AG04450 (cell line): ENCODE data around the gene HSPA2. TPM values are rescaled to one million over a fixed set of nuclear protein-coding genes. Genes with fewer than 3 reads are reported as not detected.
"Not testable (repeated sequence)": the region's sequence is repeated elsewhere in the genome, so short reads cannot be mapped to it uniquely, and the experiment has no call there.

Experiments
- CTCF ChIA-PET: fragments of 300-600, 350-600 bp; formaldehyde crosslinking; extraction: SDS; loops from one replicate; lab custom pipeline; 2022; ENCODE audit warnings: antibody characterized with exemption, inconsistent platforms; lab: Charles Lee
- POLR2A ChIA-PET: fragments of 350-600 bp; formaldehyde crosslinking; extraction: SDS; loops from one replicate; lab custom pipeline; 2021; ENCODE audit warnings: antibody characterized with exemption, inconsistent platforms; lab: Yijun Ruan, JAX
- DNase-seq: peaks from one replicate; pipeline ENCODE4 v3.0.0-alpha.2; 2011; ENCODE audit warnings: low read depth, low spot score
- H3K27ac ChIP-seq: one replicate; pipeline ENCODE4 v1.5.1; 2012; ENCODE audit warnings: low read depth, low read length, control low read depth
- H3K27me3 ChIP-seq: one replicate; pipeline ENCODE4 v1.6.0; 2012; ENCODE audit warnings: low read length; ENCODE audit not compliant: control insufficient read depth, insufficient read depth
- H3K4me3 ChIP-seq: 2 replicates; pipeline ENCODE4 v1.5.1; 2011; ENCODE audit warnings: mild to moderate bottlenecking, low read depth, low read length, control low read depth
- H3K9me3 ChIP-seq: 2 replicates; pipeline ENCODE4 v1.5.1; 2012; ENCODE audit warnings: low read length; ENCODE audit not compliant: control insufficient read depth, insufficient read depth
- CTCF ChIP-seq: IDR thresholded peaks from 2 replicates; pipeline ENCODE4 v1.5.1; 2011; ENCODE audit warnings: low read depth, low read length, control low read depth, inconsistent platforms
- polyA plus RNA-seq: library from polyadenylated mRNA; depleted of rRNA; stranded (reverse); fragments of >200 nt; gene quantifications from 2 replicates; pipeline ENCODE4 v1.2.3, GENCODE V29; 2011

The HSPA2 gene
- polyA plus RNA-seq, 1 experiment = 18.2 TPM

GRCh38 chr14:64563696-64564095 lies 23.2 kb downstream of the HSPA2 start:
- CTCF ChIA-PET = no interaction called here
- TF ChIP-seq CTCF = no peak
- H3K27me3 ChIP-seq = no peaks in the 10 kb centered on the region
- POLR2A ChIA-PET = interaction anchor here (0.7 kb wide), 1 partner anchor 16 kb away, joined by 3 read pairs; no protein-coding TSS in a partner anchor
- no peak overlapping the region for H3K4me3 ChIP-seq
- no peak overlapping the region for H3K27ac ChIP-seq
- H3K9me3 ChIP-seq = no peaks in the 10 kb centered on the region
- no peak for DNase-seq

DNA sequence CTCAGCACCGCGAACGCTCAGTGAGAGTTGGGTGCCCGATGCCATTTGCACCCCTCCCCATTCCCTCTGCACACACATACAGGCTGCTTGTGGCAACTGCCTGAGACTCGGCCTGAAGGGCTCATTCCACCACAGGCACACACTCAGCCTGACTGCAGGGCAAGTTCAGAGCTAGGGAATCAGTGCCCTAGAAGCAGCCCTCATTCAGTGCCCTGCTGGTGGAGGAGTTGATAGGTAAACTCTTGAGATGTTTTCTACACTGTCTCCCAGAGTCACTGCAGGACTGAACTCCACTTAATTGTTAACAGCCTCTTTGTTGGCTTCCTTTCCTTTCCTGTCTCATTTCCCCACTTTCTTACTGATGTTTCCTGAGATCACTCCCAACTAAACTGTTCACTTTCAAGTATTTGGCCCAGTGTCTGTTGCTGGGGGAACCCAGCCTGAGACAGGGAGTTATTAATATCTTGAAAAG lies 26.1 kb downstream of the HSPA2 start:
- CTCF ChIA-PET = interaction anchor here (0.7 kb wide), 1 partner anchor 10 kb away, joined by 4 read pairs; no protein-coding TSS in a partner anchor
- Histone ChIP-seq H3K4me3 (no peak overlapping the region), H3K9me3 (no peaks in the 10 kb centered on the region), H3K27ac (no peak overlapping the region), H3K27me3 (no peaks in the 10 kb centered on the region)
- no peak for TF ChIP-seq CTCF
- POLR2A ChIA-PET = interaction anchor here (0.6 to 0.7 kb wide), 2 partner anchors 10 to 61 kb away, joined by 3 read pairs; no protein-coding TSS in a partner anchor
- no peak for DNase-seq

- ChIA-PET POLR2A (interaction anchor here (0.7 to 1.8 kb wide), 2 partner anchors 29 to 65 kb away, joined by 3 to 6 read pairs; partner anchors contain the start of gene HSPA2), CTCF (interaction anchor here (0.7 kb wide), 1 partner anchor 1768 kb away, joined by 3 read pairs; no protein-coding TSS in a partner anchor)
Observed at GRCh38 chr14:64569138-64569631, 28.6 kb downstream of the HSPA2 start.

DNA sequence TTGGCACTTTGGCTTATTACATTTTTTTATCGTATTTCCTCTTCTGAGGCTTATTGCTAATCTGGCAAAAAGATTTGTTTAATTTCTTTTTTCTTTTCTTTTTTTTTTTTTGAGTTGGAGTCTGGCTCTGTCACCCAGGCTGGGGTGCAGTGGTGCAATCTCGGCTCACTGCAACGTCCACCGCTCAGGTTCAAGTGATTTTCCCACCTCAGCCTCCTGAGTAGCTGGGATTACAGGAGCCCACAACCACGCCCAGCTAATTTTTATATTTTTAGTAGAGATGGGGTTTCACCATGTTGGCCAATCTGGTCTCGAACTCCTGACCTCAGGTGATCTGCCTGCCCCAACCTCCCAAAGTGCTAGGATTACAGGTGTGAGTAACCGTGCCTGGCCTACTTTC lies 29.1 kb downstream of the HSPA2 start:
- ChIA-PET CTCF (interaction anchor here (0.7 kb wide), 1 partner anchor 1769 kb away, joined by 3 read pairs; no protein-coding TSS in a partner anchor), POLR2A (interaction anchor here (0.7 to 1.8 kb wide), 2 partner anchors 29 to 66 kb away, joined by 3 to 6 read pairs; partner anchors contain the start of gene HSPA2)
- not testable (repeated sequence) for H3K27ac ChIP-seq, H3K9me3 ChIP-seq, H3K27me3 ChIP-seq, DNase-seq, H3K4me3 ChIP-seq

More at GRCh38 chr14:64569138-64569631, 28.6 kb downstream of the HSPA2 start:
- Histone ChIP-seq H3K9me3 (no peaks in the 10 kb centered on the region), H3K4me3 (no peak overlapping the region), H3K27ac (no peak overlapping the region), H3K27me3 (no peaks in the 10 kb centered on the region)
- no peak for TF ChIP-seq CTCF
- DNase-seq = no peak

- Histone ChIP-seq H3K4me3 (no peak overlapping the region), H3K27ac (no peak overlapping the region), H3K9me3 (no peaks in the 10 kb centered on the region), H3K27me3 (no peaks in the 10 kb centered on the region)
- DNase-seq = no peak
- TF ChIP-seq CTCF = no peak
- ChIA-PET POLR2A (no interaction called here), CTCF (interaction anchor here (0.8 to 1.5 kb wide), 2 partner anchors 64 kb away, joined by 4 read pairs; no protein-coding TSS in a partner anchor)
Observed at GRCh38 chr14:64572386-64573104, 32.0 kb downstream of the HSPA2 start.
